CD4-positive, alpha-beta T cell (primary cell): Measurements from ENCODE around the gene SMC4. TPM values are rescaled to one million over a fixed set of nuclear protein-coding genes. Genes with fewer than 3 reads are reported as not detected.

Experiments used
- ATAC-seq: fragments of 200-7000 bp; cut with Tn5 transposase; one replicate; pipeline ENCODE4 v1.10.0; 2022; ENCODE audit warnings: mild to moderate bottlenecking; ENCODE audit not compliant: poor library complexity
- CTCF ChIA-PET: fragments of 350-600 bp; sonication (Branson Sonifier 250); formaldehyde crosslinking; loops from one replicate; lab custom pipeline; 2021; ENCODE audit warnings: antibody characterized with exemption, inconsistent platforms; lab: Charles Lee
- POLR2A ChIA-PET: fragments of 350-600 bp; sonication (Branson Sonifier 250); formaldehyde crosslinking; loops from one replicate; lab custom pipeline; 2021; ENCODE audit warnings: antibody characterized with exemption, inconsistent platforms; lab: Charles Lee
- DNase-seq, 14 experiments: peaks; one replicate each; pipeline ENCODE4 v3.0.0-alpha.2; 2013 to 2020; ENCODE audit warnings: mixed read lengths in 2 of 14
- H3K27ac ChIP-seq, 2 donors: one replicate each; pipeline versions ENCODE4 v1.5.1 to v1.7.0; 2013; ENCODE audit warnings: low read length in 2 of 2, low read depth in 1 of 2, mild to moderate bottlenecking in 1 of 2
- H3K27me3 ChIP-seq, 2 experiments: 1 replicate in 1 of 2; 2 replicates in 1 of 2; pipeline versions ENCODE4 v1.6.1 to v1.7.0; 2013; ENCODE audit warnings: low read length in 2 of 2, control low read depth in 1 of 2, mild to moderate bottlenecking in 1 of 2, moderate library complexity in 1 of 2; ENCODE audit not compliant: insufficient read depth in 2 of 2, control insufficient read depth in 1 of 2
- H3K36me3 ChIP-seq: one replicate; pipeline ENCODE4 v1.6.1; 2013; ENCODE audit warnings: low read length, control low read depth; ENCODE audit not compliant: insufficient read depth
- H3K4me1 ChIP-seq: one replicate; pipeline ENCODE4 v1.6.1; 2013; ENCODE audit warnings: low read length, control low read depth; ENCODE audit not compliant: insufficient read depth
- H3K4me3 ChIP-seq: one replicate; pipeline ENCODE4 v1.5.1; 2013; ENCODE audit warnings: mild to moderate bottlenecking, low read length, moderate library complexity
- H3K9me3 ChIP-seq, 2 experiments: 1 replicate in 1 of 2; 2 replicates in 1 of 2; pipeline versions ENCODE4 v1.6.1 to v1.7.0; 2013; ENCODE audit warnings: low read length in 2 of 2, mild to moderate bottlenecking in 2 of 2, control low read depth in 1 of 2, moderate library complexity in 1 of 2; ENCODE audit not compliant: control insufficient read depth in 1 of 2, insufficient read depth in 1 of 2
- H3K27ac Mint-ChIP-seq: one replicate; pipeline ENCODE4 v1.8.0; 2020; ENCODE audit warnings: mixed read lengths
- H3K27me3 Mint-ChIP-seq: one replicate; pipeline ENCODE4 v1.8.0; 2021; ENCODE audit warnings: mixed read lengths
- H3K36me3 Mint-ChIP-seq: one replicate; pipeline ENCODE4 v1.8.0; 2021; ENCODE audit warnings: low read depth, mixed read lengths
- H3K4me1 Mint-ChIP-seq: one replicate; pipeline ENCODE4 v1.8.0; 2021; ENCODE audit warnings: low read depth, mixed read lengths
- H3K4me3 Mint-ChIP-seq: one replicate; pipeline ENCODE4 v1.8.0; 2020; ENCODE audit warnings: mild to moderate bottlenecking, mixed read lengths
- H3K9me3 Mint-ChIP-seq: one replicate; pipeline ENCODE4 v1.8.0; 2020; ENCODE audit warnings: mixed read lengths
- CTCF ChIP-seq: fragments of 200-600 bp; IDR thresholded peaks from one replicate; pipeline ENCODE4 v1.8.0; 2022; ENCODE audit warnings: antibody characterized with exemption, mild to moderate bottlenecking
- intact Hi-C, 2 experiments: fragments of 100-400 bp; cut with DNase I in 1 of 2; cut with micrococcal nuclease in 1 of 2; formaldehyde crosslinking; loops; one replicate each; pipeline versions ENCODE4 v1.15.1 to v1.9.0; 2023 to 2025; cut with DNase I, micrococcal nuclease
- total RNA-seq, 174 experiments: library from RNA in 2 of 174; stranded (reverse) in 2 of 174; gene quantifications; one replicate each; pipeline ENCODE4 v1.2.3 and lab custom pipeline; 2021 to 2026

SMC4 gene
- total RNA-seq, 2 experiments from 2014 or later: 52.3 to 58.8 TPM

DNA sequence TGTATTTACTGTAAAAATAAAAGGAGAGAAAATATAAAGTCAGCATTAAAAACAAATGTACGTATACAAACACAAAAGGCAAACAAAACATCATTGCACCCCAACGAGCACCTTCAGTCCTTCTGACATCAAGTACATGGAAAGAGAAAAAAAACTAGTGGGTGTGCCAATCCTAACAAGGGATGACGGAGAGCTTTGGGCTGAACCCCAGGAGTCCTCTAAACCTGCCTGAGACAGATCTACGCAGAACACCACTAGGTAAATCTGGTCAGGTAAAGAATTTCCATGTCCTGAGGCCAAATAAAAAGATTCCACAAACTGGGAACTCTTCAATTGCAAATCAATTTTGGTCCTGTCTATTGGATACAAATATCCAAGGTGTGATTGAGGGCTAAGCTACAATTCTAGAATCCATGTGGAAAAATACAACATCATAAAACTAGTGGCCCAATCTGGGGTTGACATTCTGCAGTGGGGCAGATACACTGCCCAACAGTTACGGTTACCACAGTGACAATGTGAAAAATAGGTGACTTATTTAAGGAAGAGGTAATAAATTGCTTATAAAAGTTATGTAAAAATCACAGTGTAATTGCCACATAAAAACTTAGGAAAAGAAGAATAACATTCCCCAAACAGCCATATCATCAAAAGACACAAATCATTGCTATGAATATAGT, 14.7 kb upstream of the SMC4 start:
- ATAC-seq: no peak
- no peak for DNase-seq
- Mint-ChIP-seq H3K36me3 (peaks cover 23% of the 10 kb centered on the region), H3K27ac (no peak overlapping the region), H3K27me3 (no peaks in the 10 kb centered on the region), H3K4me1 (peaks cover 15% of the 10 kb centered on the region), H3K4me3 (no peak overlapping the region), H3K9me3 (no peaks in the 10 kb centered on the region)
- peaks cover 9% of the 10 kb centered on the region for H3K36me3 ChIP-seq
- no peak overlapping the region for H3K27ac ChIP-seq
- no peaks in the 10 kb centered on the region for H3K9me3 ChIP-seq
- POLR2A ChIA-PET: no interaction called here
- intact Hi-C loops: no loop called here
- CTCF ChIA-PET: no interaction called here
- TF ChIP-seq CTCF: no peak
- no peaks in the 10 kb centered on the region for H3K27me3 ChIP-seq
- H3K4me1 ChIP-seq: no peaks in the 10 kb centered on the region
- no peak overlapping the region for H3K4me3 ChIP-seq

GRCh38 chr3:160390565-160391138, 8.8 kb upstream of the SMC4 start:
- Mint-ChIP-seq H3K9me3 (no peaks in the 10 kb centered on the region), H3K27me3 (no peaks in the 10 kb centered on the region), H3K36me3 (peaks cover 5% of the 10 kb centered on the region), H3K27ac (no peak overlapping the region), H3K4me1 (peaks cover 28% of the 10 kb centered on the region), H3K4me3 (no peak overlapping the region)
- H3K9me3 ChIP-seq: no peaks in the 10 kb centered on the region
- no peaks in the 10 kb centered on the region for H3K27me3 ChIP-seq
- ChIA-PET POLR2A (interaction anchor here (0.7 kb wide), 1 partner anchor 8 kb away, joined by 3 read pairs; the partner anchor contains the start of gene IFT80), CTCF (no interaction called here)
- no peak for TF ChIP-seq CTCF
- H3K4me1 ChIP-seq: peaks cover 4% of the 10 kb centered on the region
- DNase-seq (no peak), ATAC-seq (no peak)
- no peak overlapping the region for H3K4me3 ChIP-seq
- intact Hi-C loops: no loop called here
- H3K36me3 ChIP-seq: no peaks in the 10 kb centered on the region
- H3K27ac ChIP-seq: no peak overlapping the region

- intact Hi-C loops: no loop called here
- Histone ChIP-seq H3K9me3 (no peaks in the 10 kb centered on the region), H3K27me3 (no peaks in the 10 kb centered on the region), H3K36me3 (no peaks in the 10 kb centered on the region), H3K27ac (no peak overlapping the region), H3K4me1 (peaks cover 4% of the 10 kb centered on the region), H3K4me3 (no peak overlapping the region)
- Mint-ChIP-seq H3K4me3 (no peak overlapping the region), H3K4me1 (peaks cover 24% of the 10 kb centered on the region), H3K36me3 (peaks cover 5% of the 10 kb centered on the region), H3K27ac (no peak overlapping the region), H3K27me3 (no peaks in the 10 kb centered on the region), H3K9me3 (no peaks in the 10 kb centered on the region)
- DNase-seq (no peak), ATAC-seq (no peak)
- no peak for TF ChIP-seq CTCF
- POLR2A ChIA-PET: no interaction called here
- CTCF ChIA-PET: no interaction called here
These were observed 6.7 kb upstream of the SMC4 start for GRCh38 chr3:160392798-160393197.
